Thyroid gland (tissue), 4 donors: Measurements from ENCODE around the gene GPN1.

Source experiments
- CTCF ChIP-seq, 6 experiments: fragments of 200-600 bp in 3 of 6; fragments of 450-650 bp in 3 of 6; sonication (generic) in 3 of 6; IDR thresholded peaks; one replicate each; pipeline ENCODE4 v1.5.1; 2016 to 2019; ENCODE audit warnings: antibody characterized with exemption in 6 of 6, mild to moderate bottlenecking in 2 of 6, inconsistent platforms in 1 of 6, moderate library complexity in 1 of 6
- POLR2A ChIP-seq, 2 donors: fragments of 450-650 bp; IDR thresholded peaks; one replicate each; pipeline ENCODE4 v1.6.1; 2017; ENCODE audit warnings: antibody characterized with exemption in 2 of 2, mild to moderate bottlenecking in 2 of 2, moderate library complexity in 1 of 2

GRCh38 chr2:27628767-27629709, at the start of gene GPN1, which contains the start of gene CCDC121:
- no peak for TF ChIP-seq CTCF (IDR thresholded peaks at IDR 0.05)
- peak in 1 of 2 donors; percentile 83 for TF ChIP-seq POLR2A (IDR thresholded peaks at IDR 0.05)
